Cortex of kidney (tissue), 1 donor: Measurements from ENCODE around the gene GHDC.
"Not testable (repeated sequence)": the region's sequence is repeated elsewhere in the genome, so short reads cannot be mapped to it uniquely, and the experiment has no call there.

Source experiments
- DNase-seq: peaks from one replicate; lab custom pipeline; 2025; lab: John Stamatoyannopoulos, UW

Gene GHDC

GRCh38 chr17:42153919-42154742, 40.2 kb downstream of the GHDC start:
- no peak for DNase-seq

- DNase-seq = no peak
Observed at GRCh38 chr17:42146911-42147607, 47.2 kb downstream of the GHDC start.

GRCh38 chr17:42143138-42143537, 51.2 kb downstream of the GHDC start:
- DNase-seq = not testable (repeated sequence)

- no peak for DNase-seq
Observed at GRCh38 chr17:42142371-42142896, 51.9 kb downstream of the GHDC start.

- no peak for DNase-seq
Observed at GRCh38 chr17:42141382-42141781, 52.9 kb downstream of the GHDC start.

GRCh38 chr17:42140690-42141089, 53.6 kb downstream of the GHDC start:
- DNase-seq = not testable (repeated sequence)
